HL-60 (cell line): ENCODE data around the gene LMF1.
"Not testable (repeated sequence)": the region's sequence is repeated elsewhere in the genome, so short reads cannot be mapped to it uniquely, and the experiment has no call there.

Source experiments
- DNase-seq, 2 experiments: peaks; one replicate each; pipeline ENCODE4 v3.0.0-alpha.2; 2010 to 2020; ENCODE audit warnings: low read depth in 1 of 2, low spot score in 1 of 2
- H3K27ac ChIP-seq: fragments of 250-450 bp; sonication (Bioruptor Pico); replicated peaks from 2 replicates; pipeline ENCODE4 v1.5.1; 2020; ENCODE audit warnings: mild to moderate bottlenecking, moderate library complexity
- H3K27me3 ChIP-seq: fragments of 250-450 bp; sonication (Bioruptor Pico); 2 replicates; pipeline ENCODE4 v1.5.1; 2021; ENCODE audit warnings: mild to moderate bottlenecking, moderate library complexity; ENCODE audit not compliant: insufficient read depth, poor library complexity, severe bottlenecking
- H3K4me3 ChIP-seq: replicated peaks from 2 replicates; pipeline ENCODE4 v1.5.1; 2011; ENCODE audit warnings: mild to moderate bottlenecking, control low read depth, low read length; ENCODE audit not compliant: insufficient read depth
- CTCF ChIP-seq: IDR thresholded peaks from one replicate; pipeline ENCODE4 v1.5.1; 2011; ENCODE audit warnings: low read length, control low read depth, inconsistent platforms; ENCODE audit not compliant: insufficient read depth
- GABPA ChIP-seq: IDR thresholded peaks from 2 replicates; pipeline ENCODE4 v1.6.1; 2012; ENCODE audit warnings: low read depth
- POLR2AphosphoS5 ChIP-seq: IDR thresholded peaks from 2 replicates; pipeline ENCODE4 v1.6.1; 2012; ENCODE audit warnings: low read depth
- REST ChIP-seq: IDR thresholded peaks from 2 replicates; pipeline ENCODE4 v1.6.1; 2012; ENCODE audit warnings: low read depth; ENCODE audit not compliant: insufficient replicate concordance
- SPI1 ChIP-seq: IDR thresholded peaks from 2 replicates; pipeline ENCODE4 v1.6.1; 2012; ENCODE audit warnings: low read depth, mild to moderate bottlenecking, borderline replicate concordance

Gene LMF1

GRCh38 chr16:885391-885790 lies 85.4 kb downstream of the LMF1 start:
- no peak for DNase-seq
- Histone ChIP-seq H3K27ac (no peak overlapping the region), H3K27me3 (no peaks in the 10 kb centered on the region), H3K4me3 (no peak overlapping the region)
- TF ChIP-seq CTCF (no peak), REST (no peak)

- no peak for TF ChIP-seq SPI1
- TF ChIP-seq REST = no peak
- no peak for TF ChIP-seq POLR2AphosphoS5
- DNase-seq = no peak
- Histone ChIP-seq H3K4me3 (no peak overlapping the region), H3K27ac (no peak overlapping the region), H3K27me3 (no peaks in the 10 kb centered on the region)
Measured at GRCh38 chr16:884232-884631, 86.6 kb downstream of the LMF1 start.

- no peak overlapping the region for H3K4me3 ChIP-seq
- H3K27ac ChIP-seq = no peak overlapping the region
- TF ChIP-seq REST (no peak), POLR2AphosphoS5 (no peak), GABPA (no peak)
- H3K27me3 ChIP-seq = no peaks in the 10 kb centered on the region
- DNase-seq = no peak
Measured at GRCh38 chr16:883781-884180, 87.0 kb downstream of the LMF1 start.

GRCh38 chr16:883340-883739 lies 87.4 kb downstream of the LMF1 start:
- TF ChIP-seq GABPA (no peak), REST (no peak), SPI1 (no peak)
- no peaks in the 10 kb centered on the region for H3K27me3 ChIP-seq
- no peak overlapping the region for H3K4me3 ChIP-seq
- no peak for DNase-seq
- H3K27ac ChIP-seq = no peak overlapping the region

- H3K27me3 ChIP-seq, H3K27ac ChIP-seq, DNase-seq, H3K4me3 ChIP-seq: not testable (repeated sequence)
Measured at GRCh38 chr16:882671-883070, 88.1 kb downstream of the LMF1 start.
